Transverse colon (tissue), 4 donors: Measurements from ENCODE around the gene ACP7.

Experiments
- CTCF ChIP-seq, 5 experiments: fragments of 200-600 bp in 3 of 5; fragments of 450-650 bp in 2 of 5; sonication (generic) in 3 of 5; IDR thresholded peaks; 1 replicate in 2 of 5; 2 replicates in 3 of 5; pipeline ENCODE4 v1.5.1; 2016 to 2017; ENCODE audit warnings: antibody characterized with exemption in 5 of 5, inconsistent platforms in 3 of 5, mild to moderate bottlenecking in 2 of 5, moderate library complexity in 1 of 5
- EP300 ChIP-seq: sonication (generic); formaldehyde crosslinking; IDR thresholded peaks from one replicate; pipeline ENCODE4 v1.6.1; 2017; ENCODE audit warnings: antibody characterized with exemption, low read depth
- POLR2A ChIP-seq: fragments of 450-650 bp; IDR thresholded peaks from one replicate; pipeline ENCODE4 v1.6.1; 2016; ENCODE audit warnings: antibody characterized with exemption, mild to moderate bottlenecking, moderate library complexity
- POLR2AphosphoS5 ChIP-seq, 3 donors: sonication (generic); formaldehyde crosslinking; IDR thresholded peaks; one replicate each; pipeline ENCODE4 v1.6.1; 2016; ENCODE audit warnings: antibody characterized with exemption in 3 of 3

GRCh38 chr19:39131255-39131755 lies 47.1 kb downstream of the ACP7 start:
- no peak for TF ChIP-seq CTCF (IDR thresholded peaks at IDR 0.05)
- no peak for TF ChIP-seq POLR2A
- no peak for TF ChIP-seq POLR2AphosphoS5 (IDR thresholded peaks at IDR 0.05)
- no peak for TF ChIP-seq EP300
